NCI-H2196 (cell line): ENCODE measurements around the gene ACTR3C.

Experiments
- DNase-seq: peaks from one replicate; lab custom pipeline; 2025; ENCODE audit not compliant: unreplicated experiment; lab: John Stamatoyannopoulos, UW

The ACTR3C gene

DNA sequence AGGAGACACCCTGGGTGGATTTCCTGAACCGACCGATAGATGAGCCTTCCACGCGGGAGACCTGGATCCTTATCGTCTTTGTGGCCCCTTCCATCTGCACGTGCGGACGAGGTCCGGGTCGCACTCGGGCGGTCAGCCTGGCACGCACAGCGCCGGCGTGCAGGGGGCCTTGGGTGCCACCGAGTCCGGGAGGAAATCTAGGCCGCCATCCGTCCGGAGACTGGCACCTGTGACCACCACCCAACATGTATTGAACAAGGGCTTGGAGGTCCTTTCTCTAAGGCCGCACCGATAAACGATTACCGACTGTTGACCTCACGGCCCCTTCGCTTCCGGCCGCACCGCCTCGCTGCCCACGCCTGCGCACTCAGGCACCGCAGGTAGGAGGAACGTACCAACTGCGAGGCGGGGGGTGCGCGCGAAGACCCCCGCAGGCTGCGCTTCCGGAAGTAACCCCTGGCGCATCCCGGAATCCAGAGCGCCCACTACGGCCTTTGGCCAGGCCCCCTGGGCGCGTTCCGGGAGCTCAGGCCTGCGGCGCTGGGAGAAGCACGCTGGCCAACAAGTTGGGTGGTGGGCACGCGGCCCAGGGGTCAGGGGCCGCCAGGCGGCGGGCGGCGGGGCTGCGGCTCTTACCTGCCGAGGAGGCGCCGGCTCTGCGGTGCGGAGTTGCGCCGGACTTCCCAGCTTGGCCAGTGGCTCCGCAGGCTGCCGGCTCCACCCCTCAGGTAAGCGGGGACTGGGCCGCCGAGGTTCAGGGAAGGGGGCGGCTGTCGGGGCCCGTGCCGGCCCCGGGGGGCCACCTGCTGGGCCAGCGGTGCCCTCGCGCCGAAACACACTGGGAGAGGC lies at the start of gene ACTR3C, which contains the start of gene LRRC61:
TSS of gene ACTR3C (minus strand) at position 713 of the 849 bp plus-strand sequence. CDS start 28,249 bp downstream, outside the sequence.
TSS of gene LRRC61 (plus strand) at position 523 of the 849 bp plus-strand sequence. CDS start 13,507 bp downstream, outside the sequence.
- peak; percentile 69 for DNase-seq

GRCh38 chr7:150372271-150373048 lies 49.1 kb upstream of the ACTR3C start:
- no peak for DNase-seq

GRCh38 chr7:150371996-150372270 lies 48.6 kb upstream of the ACTR3C start:
- DNase-seq = no peak

GRCh38 chr7:150371131-150371995 lies 48.0 kb upstream of the ACTR3C start:
- no peak for DNase-seq

GRCh38 chr7:150370612-150371071 lies 47.3 kb upstream of the ACTR3C start:
- DNase-seq = no peak

DNA sequence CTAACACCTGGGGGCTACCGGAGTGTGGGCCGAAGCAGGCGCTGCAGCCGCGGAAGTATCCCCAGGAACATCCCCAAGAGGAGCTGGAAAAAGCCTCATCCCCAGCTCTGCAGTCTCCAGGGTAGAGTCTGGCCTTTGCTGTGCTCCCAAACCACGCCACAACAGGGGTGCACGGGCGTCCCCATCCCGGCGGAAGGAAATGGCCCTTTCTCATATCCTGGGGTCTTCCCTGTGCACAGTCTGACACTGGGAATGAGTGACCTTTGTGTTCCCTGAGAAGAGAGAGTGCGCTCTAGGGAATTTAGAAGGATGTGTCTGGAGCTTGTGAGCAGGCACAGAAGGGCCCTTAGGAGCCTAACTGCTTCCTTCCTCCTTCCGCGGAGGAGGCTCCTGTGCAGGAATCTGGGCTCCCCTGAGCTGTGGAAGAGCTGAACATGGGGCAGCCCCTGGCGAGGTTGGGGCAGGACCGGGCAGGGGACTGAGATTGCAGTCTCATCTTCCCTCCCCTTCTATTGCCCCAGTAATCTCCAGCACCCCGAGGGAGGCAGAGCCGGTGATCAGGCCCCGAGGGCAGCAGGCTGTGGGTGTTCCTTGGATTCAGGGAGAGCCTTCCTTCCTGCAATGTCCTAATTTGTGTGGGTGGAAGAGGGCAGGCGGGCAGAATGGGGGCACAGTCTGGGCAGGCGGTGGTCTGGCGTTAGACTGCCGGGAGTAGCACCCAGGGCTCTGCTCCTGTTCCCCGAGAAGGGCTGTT lies 46.6 kb upstream of the ACTR3C start:
- DNase-seq = no peak

DNA sequence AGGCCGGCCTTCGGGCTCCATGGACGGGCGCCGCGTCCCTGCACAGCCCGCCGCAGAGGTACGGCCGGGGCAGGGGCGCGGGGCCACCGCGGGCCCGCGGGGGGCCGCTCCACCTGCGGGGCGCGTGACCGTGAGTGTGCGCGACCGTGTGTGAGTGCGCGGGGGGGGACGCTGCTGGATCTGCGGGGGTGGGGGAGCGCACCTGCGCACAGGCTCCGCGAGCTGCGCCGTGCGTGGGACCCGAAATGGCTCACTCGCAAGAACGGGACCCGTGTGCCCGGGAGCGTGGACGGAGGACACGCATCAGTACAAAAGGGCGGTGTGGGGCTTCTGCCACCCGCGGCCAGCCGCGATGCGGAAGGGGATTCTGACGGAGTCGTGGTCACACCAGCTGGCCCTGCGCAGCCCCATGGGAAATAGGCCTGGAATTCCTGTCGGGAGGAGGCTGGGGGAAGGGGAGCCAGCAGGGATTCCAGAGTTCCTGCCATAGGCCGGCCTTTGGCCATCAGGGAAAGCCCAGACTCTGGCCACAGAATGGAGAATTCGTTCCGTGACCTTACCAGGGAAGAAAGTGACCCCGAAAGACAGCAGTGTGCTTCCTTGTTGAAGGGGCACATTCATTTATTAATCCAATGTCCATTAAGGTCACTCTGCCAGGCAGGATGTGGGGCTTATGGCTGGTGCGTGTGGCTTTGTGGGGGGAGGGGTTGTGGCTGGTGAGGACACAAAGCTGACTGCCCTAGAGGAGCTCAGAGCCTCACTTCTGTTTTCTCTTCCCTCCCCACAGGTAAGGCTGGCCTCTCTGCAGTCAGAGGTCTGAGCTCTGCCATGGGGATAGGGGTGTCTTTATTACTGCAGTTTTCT lies 45.8 kb upstream of the ACTR3C start:
- DNase-seq = no peak

- peak; percentile 94 for DNase-seq
These were observed 44.9 kb upstream of the ACTR3C start, which contains the start of gene REPIN1 for GRCh38 chr7:150368096-150368883. REPIN1 (plus strand) TSS chr7:150368822; CDS start chr7:150369712, 890 bp downstream.

DNA sequence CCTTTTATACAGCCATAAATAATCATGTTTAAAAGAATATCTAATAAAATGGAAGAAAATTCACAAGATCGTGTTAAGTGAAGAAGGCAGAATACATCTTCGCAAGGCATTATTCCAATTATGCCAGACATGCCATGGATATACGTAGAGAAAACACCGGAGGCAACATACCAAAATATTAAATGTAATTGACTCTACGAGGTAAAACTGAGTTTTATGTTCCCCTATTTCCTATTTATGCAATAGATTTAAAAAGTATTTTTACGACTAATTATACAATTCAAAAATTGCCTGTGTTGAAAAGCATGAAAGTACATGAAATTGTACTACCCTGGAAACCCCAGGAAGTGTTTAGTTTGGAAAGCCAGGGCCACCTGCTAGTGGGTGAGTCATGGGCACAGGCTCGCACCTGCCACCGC lies 44.3 kb upstream of the ACTR3C start:
- no peak for DNase-seq

- no peak for DNase-seq
These were observed 42.5 kb upstream of the ACTR3C start for GRCh38 chr7:150365673-150366398.

DNA sequence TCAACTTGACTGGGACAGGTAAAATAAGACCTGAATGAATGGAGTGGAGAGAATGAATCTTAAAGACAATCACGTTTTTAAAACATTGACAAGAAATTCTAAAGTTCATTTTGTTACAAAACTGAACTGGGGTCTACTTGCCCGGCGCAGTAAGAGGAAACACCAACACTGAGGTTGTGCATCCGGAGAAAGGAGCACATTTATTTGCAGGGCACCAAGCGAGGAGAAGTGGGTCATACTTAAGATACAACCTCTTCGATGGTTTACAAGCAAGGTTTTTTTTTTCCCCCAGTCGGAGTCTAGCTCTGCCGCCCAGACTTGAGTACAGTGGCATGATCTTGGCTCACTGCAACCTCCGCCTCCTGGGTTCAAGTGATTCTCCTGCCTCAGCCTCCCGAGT lies 41.8 kb upstream of the ACTR3C start:
- DNase-seq = no peak

- no peak for DNase-seq
These were observed 40.5 kb upstream of the ACTR3C start for GRCh38 chr7:150363872-150364271.

DNA sequence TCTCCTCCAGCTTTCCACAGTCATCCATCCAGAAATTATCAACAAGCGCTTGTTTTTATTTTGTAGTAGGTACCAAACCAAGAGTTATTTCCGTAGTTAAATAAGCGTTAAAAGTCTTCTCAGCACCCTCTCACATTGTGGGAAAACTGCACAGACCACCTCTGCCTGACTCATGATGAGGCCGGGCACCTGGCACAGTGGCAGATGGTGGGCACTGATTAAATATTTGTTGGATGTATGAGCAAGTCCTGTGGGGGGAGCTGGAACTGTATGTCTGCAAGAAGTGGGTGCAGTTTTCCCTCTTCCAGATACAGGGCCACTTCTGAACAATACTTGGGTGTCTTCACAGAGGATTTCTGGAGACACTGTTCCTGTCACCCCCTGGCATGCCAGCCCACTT lies 40.0 kb upstream of the ACTR3C start:
- no peak for DNase-seq

- no peak for DNase-seq
These were observed 38.7 kb upstream of the ACTR3C start for GRCh38 chr7:150361807-150362621.

GRCh38 chr7:150361402-150361801 lies 38.1 kb upstream of the ACTR3C start:
- DNase-seq = no peak

DNA sequence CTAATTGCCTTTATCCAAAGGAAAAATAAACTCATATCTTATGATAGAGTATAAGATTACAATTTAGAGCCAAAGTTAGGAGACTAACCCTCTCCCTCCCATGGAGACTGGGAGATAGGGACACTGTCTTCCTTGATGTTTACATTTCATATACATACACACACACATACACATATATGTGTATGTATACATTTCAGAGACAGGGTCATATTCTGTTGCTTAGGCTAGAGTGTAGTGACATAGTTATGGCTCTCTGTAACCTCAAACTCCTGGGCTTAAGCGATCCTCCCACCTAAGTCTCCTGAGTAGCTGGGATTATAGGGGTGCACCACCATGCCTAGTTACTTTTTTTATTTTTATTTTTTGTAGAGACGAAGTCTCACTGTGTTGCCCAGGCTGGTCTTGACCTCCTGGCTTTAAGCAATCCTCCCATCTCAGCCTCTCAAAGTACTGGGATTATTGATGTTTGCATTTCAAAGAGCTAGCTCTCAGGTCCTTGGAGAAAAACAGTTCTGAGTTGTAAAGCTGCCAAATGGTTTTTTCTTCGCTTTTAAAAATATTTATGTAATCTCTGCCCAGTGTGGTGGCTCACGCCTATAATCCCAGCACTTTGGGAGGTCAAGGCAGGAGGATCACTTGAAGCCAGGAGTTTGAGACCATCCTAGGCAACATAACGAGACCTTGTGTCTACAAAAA lies 37.2 kb upstream of the ACTR3C start:
- no peak for DNase-seq
